HepG2 (cell line): ENCODE data around the gene VAMP8. TPM values are rescaled to one million over a fixed set of nuclear protein-coding genes. Genes with fewer than 3 reads are reported as not detected.

Source experiments
- ELF4 ChIP-seq: sonication (generic); formaldehyde crosslinking; IDR thresholded peaks from 2 replicates; pipeline ENCODE4 v1.5.0; 2020; ENCODE audit warnings: missing genetic modification reagents, mild to moderate bottlenecking, moderate library complexity, borderline replicate concordance
- GABPB1 ChIP-seq: IDR thresholded peaks from 2 replicates; pipeline ENCODE4 v1.6.1; 2016; ENCODE audit warnings: mild to moderate bottlenecking, missing genetic modification reagents, moderate library complexity, missing compliant biosample characterization
- HNF1B ChIP-seq: sonication (generic); formaldehyde crosslinking; IDR thresholded peaks from 2 replicates; pipeline ENCODE4 v1.5.1; 2020; ENCODE audit warnings: mild to moderate bottlenecking, moderate library complexity, missing genetic modification reagents
- IKZF5 ChIP-seq: IDR thresholded peaks from 2 replicates; pipeline ENCODE4 v1.6.1; 2018; ENCODE audit warnings: missing genetic modification reagents, mild to moderate bottlenecking, missing compliant biosample characterization
- KLF16 ChIP-seq, 2 experiments: sonication (generic) in 1 of 2; formaldehyde crosslinking in 1 of 2; IDR thresholded peaks; 2 replicates each; pipeline versions ENCODE4 v1.6.1 to v1.8.0; 2016 to 2023; ENCODE audit warnings: missing genetic modification reagents in 2 of 2, missing compliant biosample characterization in 1 of 2
- MED1 ChIP-seq: sonication (generic); formaldehyde crosslinking; IDR thresholded peaks from 2 replicates; pipeline ENCODE4 v1.4.0; 2020; ENCODE audit warnings: missing genetic modification reagents
- MEF2D ChIP-seq: sonication (generic); formaldehyde crosslinking; IDR thresholded peaks from 2 replicates; pipeline ENCODE4 v1.5.1; 2020; ENCODE audit warnings: mild to moderate bottlenecking, missing genetic modification reagents
- NPAS2 ChIP-seq: sonication (generic); formaldehyde crosslinking; IDR thresholded peaks from 2 replicates; pipeline ENCODE4 v1.8.0; 2022; ENCODE audit warnings: mild to moderate bottlenecking, missing genetic modification reagents, borderline replicate concordance
- ONECUT2 ChIP-seq: sonication (generic); formaldehyde crosslinking; IDR thresholded peaks from 2 replicates; pipeline ENCODE4 v1.4.0; 2020; ENCODE audit warnings: missing genetic modification reagents
- ZFP36 ChIP-seq: fragments of 150-350 bp; IDR thresholded peaks from 2 replicates; pipeline ENCODE4 v1.6.1; 2018; ENCODE audit warnings: borderline replicate concordance, low read length, low read depth; ENCODE audit not compliant: partially characterized antibody
- ZNF567 ChIP-seq: sonication (generic); formaldehyde crosslinking; IDR thresholded peaks from 2 replicates; pipeline ENCODE4 v1.8.1; 2023; ENCODE audit warnings: mild to moderate bottlenecking, missing genetic modification reagents, borderline replicate concordance
- ZNF720 ChIP-seq: sonication (generic); formaldehyde crosslinking; IDR thresholded peaks from 2 replicates; pipeline ENCODE4 v1.4.0; 2020; ENCODE audit warnings: missing genetic modification reagents
- ZNF777 ChIP-seq: sonication (generic); formaldehyde crosslinking; IDR thresholded peaks from 2 replicates; pipeline ENCODE4 v1.4.0; 2020; ENCODE audit warnings: missing genetic modification reagents
- polyA plus RNA-seq, 8 experiments: library from polyadenylated mRNA; depleted of rRNA in 3 of 8; stranded (reverse) in 7 of 8; unstranded in 1 of 8; fragments of >200 nt; fragmentation: Illumina TruSeq in 4 of 8; extraction: Trizol in 4 of 8; gene quantifications; 2 replicates each; pipeline versions ENCODE4 v1.2.1 to v1.2.3, GENCODE V29; 2011 to 2016; ENCODE audit warnings: low read depth in 4 of 8, missing spikeins in 1 of 8, mixed read lengths in 1 of 8; ENCODE audit not compliant: insufficient read depth in 1 of 8
- total RNA-seq, 5 experiments: library from RNA; depleted of rRNA; stranded (reverse); fragments of >200 nt; fragmentation: Illumina TruSeq; extraction: Trizol; gene quantifications; 2 replicates each; pipeline ENCODE4 v1.2.3, GENCODE V29; 2016; ENCODE audit warnings: low read depth in 1 of 5
- TF ChIP-seq, protein P1 (sequence below), 2 experiments: fragments of 450-650 bp in 1 of 2; sonication (generic) in 1 of 2; formaldehyde crosslinking in 1 of 2; IDR thresholded peaks; 2 replicates each; pipeline versions ENCODE4 v1.6.1 to v1.8.0; 2016 to 2022; ENCODE audit warnings: antibody characterized with exemption in 1 of 2, mild to moderate bottlenecking in 1 of 2, missing genetic modification reagents in 1 of 2
- TF ChIP-seq, protein P2 (sequence below): IDR thresholded peaks from 2 replicates; pipeline ENCODE4 v1.6.1; 2016

VAMP8 gene
- total and polyA plus RNA-seq, 2 of the 13 experiments (the other 11 are each of a cell fraction or from before 2014, with no cell fraction given) = 83.3 to 157 TPM

DNA sequence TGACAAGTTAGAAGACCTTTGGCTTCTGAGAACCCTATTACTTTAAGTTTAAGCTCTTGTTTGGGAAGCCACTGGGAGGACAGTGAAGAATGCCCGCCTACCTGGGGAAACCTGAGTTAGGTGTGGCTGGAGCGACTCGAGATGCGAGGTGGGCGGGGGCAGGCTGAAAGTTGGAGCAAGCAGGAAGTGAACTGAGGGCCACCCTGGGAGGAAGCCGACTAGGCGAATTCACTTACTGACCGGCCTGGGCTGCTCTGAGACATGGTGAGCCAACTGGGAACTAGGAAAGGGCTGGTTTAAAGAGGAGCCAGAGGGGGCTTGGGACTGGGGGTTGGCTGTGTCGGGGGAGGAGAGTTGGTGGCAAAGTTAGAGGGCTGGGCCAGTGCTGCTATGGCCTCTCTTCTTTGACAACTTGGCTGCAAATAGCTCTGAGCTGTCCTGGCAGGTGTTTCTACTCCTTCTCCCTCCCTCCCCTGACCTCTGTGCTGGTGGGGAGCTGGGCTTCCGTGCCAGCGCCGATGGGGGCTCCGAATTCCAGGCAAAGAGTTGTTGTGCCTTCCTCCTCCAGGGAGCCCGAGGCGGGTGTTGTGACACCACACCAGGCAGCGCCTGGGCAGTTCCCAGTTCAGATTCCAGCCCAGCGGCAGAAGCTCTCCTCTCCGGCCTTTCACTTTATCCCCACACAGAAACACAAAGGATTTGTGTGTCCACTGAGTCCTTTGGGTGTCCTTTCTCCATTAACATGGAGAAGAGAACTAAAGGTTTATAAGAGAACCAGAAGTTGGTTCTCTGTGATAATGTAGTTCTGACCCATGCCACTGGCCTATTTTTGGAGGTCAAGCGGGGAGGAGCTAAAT lies at the start of gene VAMP8 (continued):
- TF ChIP-seq, protein P1, sequence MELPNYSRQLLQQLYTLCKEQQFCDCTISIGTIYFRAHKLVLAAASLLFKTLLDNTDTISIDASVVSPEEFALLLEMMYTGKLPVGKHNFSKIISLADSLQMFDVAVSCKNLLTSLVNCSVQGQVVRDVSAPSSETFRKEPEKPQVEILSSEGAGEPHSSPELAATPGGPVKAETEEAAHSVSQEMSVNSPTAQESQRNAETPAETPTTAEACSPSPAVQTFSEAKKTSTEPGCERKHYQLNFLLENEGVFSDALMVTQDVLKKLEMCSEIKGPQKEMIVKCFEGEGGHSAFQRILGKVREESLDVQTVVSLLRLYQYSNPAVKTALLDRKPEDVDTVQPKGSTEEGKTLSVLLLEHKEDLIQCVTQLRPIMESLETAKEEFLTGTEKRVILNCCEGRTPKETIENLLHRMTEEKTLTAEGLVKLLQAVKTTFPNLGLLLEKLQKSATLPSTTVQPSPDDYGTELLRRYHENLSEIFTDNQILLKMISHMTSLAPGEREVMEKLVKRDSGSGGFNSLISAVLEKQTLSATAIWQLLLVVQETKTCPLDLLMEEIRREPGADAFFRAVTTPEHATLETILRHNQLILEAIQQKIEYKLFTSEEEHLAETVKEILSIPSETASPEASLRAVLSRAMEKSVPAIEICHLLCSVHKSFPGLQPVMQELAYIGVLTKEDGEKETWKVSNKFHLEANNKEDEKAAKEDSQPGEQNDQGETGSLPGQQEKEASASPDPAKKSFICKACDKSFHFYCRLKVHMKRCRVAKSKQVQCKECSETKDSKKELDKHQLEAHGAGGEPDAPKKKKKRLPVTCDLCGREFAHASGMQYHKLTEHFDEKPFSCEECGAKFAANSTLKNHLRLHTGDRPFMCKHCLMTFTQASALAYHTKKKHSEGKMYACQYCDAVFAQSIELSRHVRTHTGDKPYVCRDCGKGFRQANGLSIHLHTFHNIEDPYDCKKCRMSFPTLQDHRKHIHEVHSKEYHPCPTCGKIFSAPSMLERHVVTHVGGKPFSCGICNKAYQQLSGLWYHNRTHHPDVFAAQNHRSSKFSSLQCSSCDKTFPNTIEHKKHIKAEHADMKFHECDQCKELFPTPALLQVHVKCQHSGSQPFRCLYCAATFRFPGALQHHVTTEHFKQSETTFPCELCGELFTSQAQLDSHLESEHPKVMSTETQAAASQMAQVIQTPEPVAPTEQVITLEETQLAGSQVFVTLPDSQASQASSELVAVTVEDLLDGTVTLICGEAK (IDR thresholded peaks at IDR 0.05) = no peak
- TF ChIP-seq, protein P1 (CRISPR knock-in tag; IDR thresholded peaks at IDR 0.05) = no peak
- TF ChIP-seq MED1 (CRISPR knock-in tag) (peak; percentile 11; the same call in 1 of the 2 replicates), KLF16 (CRISPR knock-in tag; IDR thresholded peaks at IDR 0.05) (peak in 1 of 2 experiments; percentile 41; a peak in 1 of 4 replicates), ZNF567 (CRISPR knock-in tag) (no peak), ZFP36 (peak; percentile 62), GABPB1 (CRISPR knock-in tag) (peak; percentile 31; the same call in 1 of the 2 replicates), HNF1B (peak; percentile 64; the same call in 1 of the 2 replicates), ONECUT2 (no peak), IKZF5 (CRISPR knock-in tag) (no peak; the same call in 1 of the 2 replicates), ZNF777 (0 out of 2 replicates have a peak, but pooled peaks have one; percentile 17), NPAS2 (CRISPR knock-in tag) (no peak), ELF4 (CRISPR knock-in tag) (0 out of 2 replicates have a peak, but pooled peaks have one; percentile 4), MEF2D (CRISPR knock-in tag) (no peak), ZNF720 (CRISPR knock-in tag) (no peak)
- TF ChIP-seq, protein P2, sequence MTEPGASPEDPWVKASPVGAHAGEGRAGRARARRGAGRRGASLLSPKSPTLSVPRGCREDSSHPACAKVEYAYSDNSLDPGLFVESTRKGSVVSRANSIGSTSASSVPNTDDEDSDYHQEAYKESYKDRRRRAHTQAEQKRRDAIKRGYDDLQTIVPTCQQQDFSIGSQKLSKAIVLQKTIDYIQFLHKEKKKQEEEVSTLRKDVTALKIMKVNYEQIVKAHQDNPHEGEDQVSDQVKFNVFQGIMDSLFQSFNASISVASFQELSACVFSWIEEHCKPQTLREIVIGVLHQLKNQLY = no peak
